HG03039 (cell line): ENCODE data around the gene TSPY10.
"Not testable (repeated sequence)": the region's sequence is repeated elsewhere in the genome, so short reads cannot be mapped to it uniquely, and the experiment has no call there.

Experiments
- ATAC-seq: cut with Tn5 transposase; IDR thresholded peaks from one replicate; pipeline ENCODE4 v1.9.1; 2021; ENCODE audit warnings: mild to moderate bottlenecking, moderate library complexity; ENCODE audit not compliant: unreplicated experiment

The TSPY10 gene, protein sequence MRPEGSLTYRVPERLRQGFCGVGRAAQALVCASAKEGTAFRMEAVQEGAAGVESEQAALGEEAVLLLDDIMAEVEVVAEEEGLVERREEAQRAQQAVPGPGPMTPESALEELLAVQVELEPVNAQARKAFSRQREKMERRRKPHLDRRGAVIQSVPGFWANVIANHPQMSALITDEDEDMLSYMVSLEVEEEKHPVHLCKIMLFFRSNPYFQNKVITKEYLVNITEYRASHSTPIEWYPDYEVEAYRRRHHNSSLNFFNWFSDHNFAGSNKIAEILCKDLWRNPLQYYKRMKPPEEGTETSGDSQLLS

GRCh38 chrY:9527580-9527979, at the start of gene TSPY10:
TSS of gene TSPY10 (plus strand) at chrY:9527880. CDS start at chrY:9527926, 46 bp downstream.
- ATAC-seq = not testable (repeated sequence)

DNA sequence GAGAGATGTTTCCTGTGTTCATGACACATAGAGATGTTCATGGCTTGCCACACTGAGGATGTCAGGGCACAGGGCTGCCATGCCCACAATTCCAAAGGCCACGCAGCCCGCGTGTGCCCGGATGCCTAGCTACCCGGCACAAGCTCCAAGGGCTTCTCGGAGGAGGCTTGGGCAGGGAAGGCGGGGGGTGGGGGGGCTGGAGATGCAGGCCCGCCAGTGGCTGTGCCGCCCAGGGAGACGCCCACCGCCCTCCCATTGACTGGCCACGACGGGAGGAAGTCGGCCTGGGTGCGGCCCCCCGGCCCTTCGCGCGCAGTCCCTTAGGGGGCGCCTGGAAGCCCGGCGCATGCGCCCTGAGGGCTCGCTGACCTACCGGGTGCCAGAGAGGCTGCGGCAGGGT, 40.7 kb upstream of the TSPY10 start, which contains the start of gene TSPY9:
TSPY9 (plus strand) TSS at position 301 of the 400 bp plus-strand sequence; CDS start at position 347, 46 bp downstream.
- not testable (repeated sequence) for ATAC-seq

DNA sequence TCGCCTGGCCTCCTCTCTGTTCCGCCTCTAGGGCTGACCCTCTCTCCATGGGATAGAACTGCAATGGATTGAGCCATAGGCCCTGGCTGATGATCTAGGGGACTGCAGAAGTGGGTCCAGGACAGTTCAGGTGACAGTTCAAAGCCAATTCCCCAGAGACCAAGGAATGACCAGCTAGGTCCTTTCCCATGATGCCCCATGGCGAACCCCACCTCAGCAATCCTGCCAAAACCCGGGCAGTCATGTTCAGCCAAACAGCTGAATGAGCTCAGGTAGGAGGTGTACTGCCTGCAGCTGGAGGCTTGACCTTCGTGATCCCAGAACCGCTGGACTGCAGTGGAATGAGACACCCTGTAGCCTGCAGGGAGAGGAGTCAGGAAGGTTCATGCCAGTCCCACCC, 23.3 kb upstream of the TSPY10 start:
- not testable (repeated sequence) for ATAC-seq

- ATAC-seq = not testable (repeated sequence)
Measured at GRCh38 chrY:9516287-9516686, 11.4 kb upstream of the TSPY10 start.
